ENCODE results near the gene PARK7. TPM values are rescaled to one million over a fixed set of nuclear protein-coding genes. Genes with fewer than 3 reads are reported as not detected.
"Not testable (repeated sequence)": the region's sequence is repeated elsewhere in the genome, so short reads cannot be mapped to it uniquely, and the experiment has no call there.

Gene PARK7
- total and polyA plus RNA-seq, 2 experiments from 2014 or later, result 178 to 679 TPM

- H3K27ac ChIP-seq (ENCODE audit: low read depth), result peak overlapping the region; percentile 21; the same call in 1 of the 2 replicates
- peak overlapping the region; percentile 92 for H3K4me3 ChIP-seq
- peak overlapping the region; percentile 98 for H3K4me3 Mint-ChIP-seq
- no peak for TF ChIP-seq STAT1 (IDR thresholded peaks at IDR 0.05; ENCODE audit: unreplicated experiment)
- no peak for TF ChIP-seq ZNF462 (CRISPR knock-in tag; IDR thresholded peaks at IDR 0.05)
- TF ChIP-seq JUNB (IDR thresholded peaks at IDR 0.05; ENCODE audit: unreplicated experiment), result no peak
- TF ChIP-seq POLR2AphosphoS5 (IDR thresholded peaks at IDR 0.05; ENCODE audit: low read depth), result no peak
- DNase-seq (ENCODE audit: low spot score) (no peak), ATAC-seq (no peak)
- H3K27ac Mint-ChIP-seq, result peak overlapping the region; percentile 88; the same call in 1 of the 2 replicates
- peaks cover 22% of the 10 kb centered on the region for H4K20me1 ChIP-seq (replicated peaks; ENCODE audit: insufficient read depth)
- peak overlapping the region; percentile 88 for H3K4me2 ChIP-seq
- H3K79me2 ChIP-seq (replicated peaks; ENCODE audit: insufficient read depth), result peaks cover 59% of the 10 kb centered on the region
- peaks cover 10% of the 10 kb centered on the region for H3K27me3 Mint-ChIP-seq (ENCODE audit: insufficient read depth, low read depth, poor library complexity)
- H2AFZ ChIP-seq, result no peak overlapping the region
- peaks cover 8% of the 10 kb centered on the region for H3K4me1 ChIP-seq (ENCODE audit: insufficient read depth)
- no peaks in the 10 kb centered on the region; the same call in 1 of the 2 replicates for H3F3A ChIP-seq (replicated peaks; ENCODE audit: low read depth)
- H3K9me2 ChIP-seq (ENCODE audit: insufficient read depth), result no peaks in the 10 kb centered on the region
- H3K27me3 ChIP-seq (ENCODE audit: insufficient read depth), result no peaks in the 10 kb centered on the region
- H3K36me3 Mint-ChIP-seq (ENCODE audit: low read depth), result peaks cover 55% of the 10 kb centered on the region
- peaks cover 6% of the 10 kb centered on the region; the same call in 1 of the 3 replicates for H3K4me1 Mint-ChIP-seq
- H3K9me3 Mint-ChIP-seq, result no peaks in the 10 kb centered on the region; the same call in 2 of the 3 replicates
- H3K36me3 ChIP-seq (ENCODE audit: insufficient read depth), result peaks cover 42% of the 10 kb centered on the region
Measured at GRCh38 chr1:7962636-7963377, 1.3 kb downstream of the PARK7 start.

- H3K27me3 Mint-ChIP-seq (ENCODE audit: insufficient read depth, low read depth, poor library complexity), result not testable (repeated sequence)
- Histone ChIP-seq H3K79me2 (replicated peaks; ENCODE audit: insufficient read depth) (peaks cover 65% of the 10 kb centered on the region), H3K36me3 (ENCODE audit: insufficient read depth) (peaks cover 42% of the 10 kb centered on the region)
Measured at GRCh38 chr1:7963378-7963730, 1.8 kb downstream of the PARK7 start.

GRCh38 chr1:7963841-7964240 lies 2.3 kb downstream of the PARK7 start:
- H3K4me1 Mint-ChIP-seq; H3K27me3 ChIP-seq (ENCODE audit: insufficient read depth); ATAC-seq; H3K27ac Mint-ChIP-seq; H2AFZ ChIP-seq; H3K4me2 ChIP-seq; H3K9me2 ChIP-seq (ENCODE audit: insufficient read depth); H3K9me3 Mint-ChIP-seq; DNase-seq (ENCODE audit: low spot score); H3K27me3 Mint-ChIP-seq (ENCODE audit: insufficient read depth, low read depth, poor library complexity); H3K4me3 ChIP-seq; H3K27ac ChIP-seq (ENCODE audit: low read depth); H3F3A ChIP-seq (replicated peaks; ENCODE audit: low read depth); H3K4me1 ChIP-seq (ENCODE audit: insufficient read depth): not testable (repeated sequence)
- H3K36me3 Mint-ChIP-seq (ENCODE audit: low read depth), result peaks cover 59% of the 10 kb centered on the region
- Histone ChIP-seq H4K20me1 (replicated peaks; ENCODE audit: insufficient read depth) (peaks cover 28% of the 10 kb centered on the region), H3K79me2 (replicated peaks; ENCODE audit: insufficient read depth) (peaks cover 68% of the 10 kb centered on the region), H3K36me3 (ENCODE audit: insufficient read depth) (peaks cover 44% of the 10 kb centered on the region)
- peak overlapping the region; percentile 49; the same call in 2 of the 3 replicates for H3K4me3 Mint-ChIP-seq

More at GRCh38 chr1:7963378-7963730, 1.8 kb downstream of the PARK7 start:
- Mint-ChIP-seq H3K4me3 (peak overlapping the region; percentile 98), H3K36me3 (ENCODE audit: low read depth) (peaks cover 55% of the 10 kb centered on the region)
- not testable (repeated sequence) for H3K27ac Mint-ChIP-seq; H3F3A ChIP-seq (replicated peaks; ENCODE audit: low read depth); H3K4me3 ChIP-seq; H3K27me3 ChIP-seq (ENCODE audit: insufficient read depth); H3K4me2 ChIP-seq; H2AFZ ChIP-seq; H3K9me2 ChIP-seq (ENCODE audit: insufficient read depth); H3K9me3 Mint-ChIP-seq; DNase-seq (ENCODE audit: low spot score); H3K4me1 ChIP-seq (ENCODE audit: insufficient read depth); ATAC-seq; H3K27ac ChIP-seq (ENCODE audit: low read depth); H3K4me1 Mint-ChIP-seq
- peaks cover 23% of the 10 kb centered on the region for H4K20me1 ChIP-seq (replicated peaks; ENCODE audit: insufficient read depth)

Measured in GM23338 (cell line).